Measurements from ENCODE around the gene CDK9.

CDK9 gene

GRCh38 chr9:127742435-127743088 is 43.3 kb upstream of the CDK9 start:
- Histone ChIP-seq H3K9ac (ENCODE audit: low read length) (no peak overlapping the region), H3K9me3 (ENCODE audit: insufficient read depth, low read length) (no peaks in the 10 kb centered on the region)
- TF ChIP-seq EZH2phosphoT487 (conservative IDR thresholded peaks at IDR 0.05; ENCODE audit: low read length) (no peak), CTCF (IDR thresholded peaks at IDR 0.05; ENCODE audit: insufficient read depth, low read length, poor library complexity, severe bottlenecking) (no peak)

GRCh38 chr9:127744398-127745110 is 41.3 kb upstream of the CDK9 start:
- no peaks in the 10 kb centered on the region for H4K20me1 ChIP-seq (ENCODE audit: low read depth, low read length)
- TF ChIP-seq CTCF (IDR thresholded peaks at IDR 0.05; ENCODE audit: insufficient read depth, low read length, poor library complexity, severe bottlenecking) = no peak
- no peak for TF ChIP-seq EZH2phosphoT487 (conservative IDR thresholded peaks at IDR 0.05; ENCODE audit: low read length)
- H3K27ac ChIP-seq (ENCODE audit: low read depth, low read length) = no peak overlapping the region
- H3K9ac ChIP-seq (ENCODE audit: low read length) = no peak overlapping the region
- no peaks in the 10 kb centered on the region for H3K9me3 ChIP-seq (ENCODE audit: insufficient read depth, low read length)
- H3K4me2 ChIP-seq (ENCODE audit: low read depth, low read length, poor library complexity, severe bottlenecking) = no peak overlapping the region
- no peaks in the 10 kb centered on the region for H3K9me2 ChIP-seq (replicated peaks; ENCODE audit: insufficient read depth, low read length)
- H3K79me2 ChIP-seq (ENCODE audit: insufficient read depth, low read length) = no peaks in the 10 kb centered on the region
- no peaks in the 10 kb centered on the region for H3K36me3 ChIP-seq (ENCODE audit: low read length)
- H3K27me3 ChIP-seq (ENCODE audit: low read length) = no peaks in the 10 kb centered on the region
- H3F3A ChIP-seq (ENCODE audit: insufficient read depth) = no peaks in the 10 kb centered on the region
- H3K4me3 ChIP-seq (ENCODE audit: insufficient read depth, low read length, poor library complexity, severe bottlenecking) = no peak overlapping the region
- H2AFZ ChIP-seq (ENCODE audit: low read depth, low read length, severe bottlenecking) = no peak overlapping the region

More at GRCh38 chr9:127742435-127743088, 43.3 kb upstream of the CDK9 start:
- Histone ChIP-seq H2AFZ (ENCODE audit: low read depth, low read length, severe bottlenecking) (no peak overlapping the region), H3K4me3 (ENCODE audit: insufficient read depth, low read length, poor library complexity, severe bottlenecking) (no peak overlapping the region), H3K9me2 (replicated peaks; ENCODE audit: insufficient read depth, low read length) (no peaks in the 10 kb centered on the region), H3F3A (ENCODE audit: insufficient read depth) (no peaks in the 10 kb centered on the region), H3K36me3 (ENCODE audit: low read length) (no peaks in the 10 kb centered on the region), H3K27ac (ENCODE audit: low read depth, low read length) (no peak overlapping the region), H4K20me1 (ENCODE audit: low read depth, low read length) (no peaks in the 10 kb centered on the region), H3K79me2 (ENCODE audit: insufficient read depth, low read length) (no peaks in the 10 kb centered on the region), H3K4me2 (ENCODE audit: low read depth, low read length, poor library complexity, severe bottlenecking) (no peak overlapping the region), H3K27me3 (ENCODE audit: low read length) (no peaks in the 10 kb centered on the region)

GRCh38 chr9:127746959-127747569 is 38.8 kb upstream of the CDK9 start:
- Histone ChIP-seq H3K9me3 (ENCODE audit: insufficient read depth, low read length) (no peaks in the 10 kb centered on the region), H3F3A (ENCODE audit: insufficient read depth) (no peaks in the 10 kb centered on the region), H3K4me2 (ENCODE audit: low read depth, low read length, poor library complexity, severe bottlenecking) (no peak overlapping the region), H3K4me3 (ENCODE audit: insufficient read depth, low read length, poor library complexity, severe bottlenecking) (no peak overlapping the region), H3K27me3 (ENCODE audit: low read length) (no peaks in the 10 kb centered on the region), H3K36me3 (ENCODE audit: low read length) (no peaks in the 10 kb centered on the region), H2AFZ (ENCODE audit: low read depth, low read length, severe bottlenecking) (no peak overlapping the region), H3K9ac (ENCODE audit: low read length) (no peak overlapping the region), H3K9me2 (replicated peaks; ENCODE audit: insufficient read depth, low read length) (no peaks in the 10 kb centered on the region), H3K79me2 (ENCODE audit: insufficient read depth, low read length) (no peaks in the 10 kb centered on the region), H4K20me1 (ENCODE audit: low read depth, low read length) (no peaks in the 10 kb centered on the region), H3K27ac (ENCODE audit: low read depth, low read length) (no peak overlapping the region)
- no peak for TF ChIP-seq EZH2phosphoT487 (conservative IDR thresholded peaks at IDR 0.05; ENCODE audit: low read length)
- no peak for TF ChIP-seq CTCF (IDR thresholded peaks at IDR 0.05; ENCODE audit: insufficient read depth, low read length, poor library complexity, severe bottlenecking)

All from SU-DHL-6 (cell line).